Stimulated activated CD4-positive, alpha-beta T cell treated with anti-CD3 and anti-CD28 coated beads, Interleukin-4, amount 100 ng/mL, for 4 hours (primary cell): Measurements from ENCODE around the gene PRDM16.
"Not testable (repeated sequence)": the region's sequence is repeated elsewhere in the genome, so short reads cannot be mapped to it uniquely, and the experiment has no call there.

Experiments used
- DNase-seq, 2 experiments: peaks; one replicate each; pipeline ENCODE4 v3.0.0-alpha.2; 2020

Gene PRDM16

DNA sequence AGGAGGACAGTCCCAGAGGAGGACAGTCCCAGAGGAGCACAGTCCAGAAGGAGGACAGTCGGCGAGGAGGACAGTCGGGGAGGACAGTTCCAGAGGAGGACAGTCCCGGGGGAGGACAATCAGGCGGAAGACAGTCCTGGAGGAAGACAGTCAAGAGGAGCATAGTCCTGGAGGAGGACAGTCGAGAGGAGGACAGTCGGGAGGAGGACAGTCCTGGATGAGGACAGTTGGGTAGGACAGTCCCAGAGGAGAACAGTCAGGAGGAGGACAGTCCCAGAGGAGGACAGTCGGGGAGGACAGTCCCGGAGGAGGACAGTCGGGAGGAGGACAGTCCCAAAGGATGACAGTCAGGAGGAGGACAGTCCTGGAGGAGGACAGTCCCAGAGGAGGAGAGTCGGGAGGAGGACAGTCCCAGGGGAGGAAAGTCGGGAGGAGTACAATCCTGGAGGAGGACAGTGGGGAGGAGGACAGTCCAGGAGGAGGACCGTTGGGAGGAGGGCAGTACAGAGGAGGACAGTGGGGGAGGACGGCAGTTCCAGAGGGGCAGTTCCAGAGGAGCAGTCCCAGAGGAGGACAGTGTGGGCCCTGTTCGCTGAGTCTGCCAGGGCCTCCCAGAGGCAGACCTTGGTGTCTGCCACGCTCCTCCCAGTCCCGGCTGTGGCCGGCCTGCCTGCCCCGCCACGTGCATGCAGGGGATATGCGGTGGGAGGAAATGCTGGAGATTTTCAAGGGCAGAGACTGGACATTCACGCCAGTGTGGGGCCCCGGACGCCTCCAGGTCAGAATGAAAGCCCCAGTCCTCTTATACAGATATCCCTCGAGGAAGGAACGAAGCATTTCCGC lies 201.6 kb downstream of the PRDM16 start:
- no peak for DNase-seq

- DNase-seq, result no peak
Measured at GRCh38 chr1:3271866-3272265, 202.9 kb downstream of the PRDM16 start.

DNA sequence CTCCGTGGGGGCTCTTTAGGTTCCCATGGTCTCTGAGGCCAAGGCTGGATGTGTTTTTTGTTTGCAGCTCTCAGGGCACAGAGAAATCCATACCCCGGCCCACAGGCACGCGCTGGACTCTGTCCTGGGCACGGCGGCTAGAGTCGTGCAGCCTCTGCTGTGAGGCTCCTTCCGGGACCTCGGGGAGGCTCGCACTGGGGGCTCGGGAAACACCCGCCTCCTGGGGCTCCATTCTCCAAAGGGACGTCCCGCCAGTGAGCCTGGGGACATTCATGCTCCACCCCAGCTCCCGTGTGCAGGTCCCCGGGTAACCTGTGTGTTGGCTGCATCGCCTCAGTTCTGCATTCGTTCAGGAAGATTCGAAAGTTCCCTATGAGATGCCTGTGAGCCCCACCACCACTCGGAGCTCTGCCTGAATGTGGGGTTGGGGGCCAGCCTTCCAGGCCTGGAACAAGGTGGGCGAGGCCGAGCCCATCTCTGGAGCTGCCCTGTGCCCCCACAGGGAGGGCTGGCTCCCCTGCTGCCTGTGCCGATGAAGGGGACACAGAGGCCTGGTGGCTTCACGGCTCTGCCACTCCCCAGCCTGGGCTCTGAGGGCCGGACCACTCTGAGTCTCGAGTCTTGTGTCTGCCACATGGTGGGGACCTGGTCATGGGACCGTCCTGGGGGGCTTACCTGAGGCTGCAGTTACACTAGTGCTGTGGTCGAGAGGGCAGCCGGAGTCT lies 203.5 kb downstream of the PRDM16 start:
- no peak for DNase-seq

DNA sequence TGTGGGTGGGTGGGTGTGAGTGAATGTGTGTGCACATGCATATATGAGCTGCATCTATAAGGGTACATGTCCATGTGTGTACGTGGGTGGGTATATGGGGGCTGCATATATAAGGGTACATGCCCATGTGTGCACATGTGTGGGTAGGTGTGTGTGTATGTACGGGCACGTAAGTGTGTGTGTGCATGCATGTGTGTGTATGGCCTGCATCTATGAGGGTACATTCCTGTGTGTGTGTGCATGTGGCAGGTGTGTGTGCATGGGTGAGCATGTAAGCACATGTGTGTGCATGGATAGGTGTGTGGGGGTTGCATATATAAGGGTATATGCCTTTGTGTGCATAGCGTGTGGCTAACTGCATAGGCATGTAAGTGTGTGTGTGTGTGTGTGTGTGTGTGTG lies 204.4 kb downstream of the PRDM16 start:
- DNase-seq, result no peak

- no peak for DNase-seq
Measured at GRCh38 chr1:3274972-3275371, 206.0 kb downstream of the PRDM16 start.

DNA sequence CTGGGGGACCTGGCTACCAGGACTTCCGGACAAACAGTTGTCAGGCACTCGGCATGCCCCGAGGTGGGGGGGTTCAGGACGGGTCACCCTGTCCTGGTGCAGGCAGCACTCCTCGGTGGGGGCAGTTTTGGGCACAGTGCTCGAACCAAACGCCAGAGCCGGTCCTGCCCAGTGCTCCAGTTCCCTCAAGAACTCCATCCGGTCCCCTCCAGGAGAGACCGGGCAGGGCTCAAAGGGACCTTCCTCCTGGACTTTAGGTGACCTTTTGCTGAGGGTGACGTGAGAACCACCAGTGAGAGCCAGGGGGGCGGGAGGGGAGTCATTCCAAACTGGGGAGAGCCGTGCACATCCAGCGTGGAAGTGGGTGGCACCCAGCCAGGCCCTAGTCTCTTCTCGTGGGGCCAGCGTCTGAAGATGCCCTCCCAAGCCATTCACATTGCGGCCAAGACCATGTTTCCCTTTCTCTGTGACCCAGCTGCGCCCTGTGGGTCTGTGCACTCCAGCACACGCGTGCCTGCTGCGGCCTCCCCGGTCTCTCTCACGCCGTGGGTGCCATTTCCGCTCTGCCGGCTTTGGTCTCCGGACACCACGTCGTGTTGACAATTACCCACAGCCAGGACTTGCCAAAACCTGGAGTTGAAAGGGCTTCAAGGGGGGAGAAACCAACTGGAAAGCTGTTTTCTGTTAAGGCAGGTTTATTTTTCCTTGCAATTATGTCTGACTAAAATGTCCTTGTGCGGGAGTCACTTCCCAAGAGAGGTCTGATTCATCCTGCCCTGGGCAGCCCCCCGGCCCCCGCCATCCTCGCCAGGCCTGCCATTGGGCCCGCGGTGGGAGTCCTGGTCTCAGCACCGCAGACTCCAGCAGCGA lies 206.7 kb downstream of the PRDM16 start:
- no peak for DNase-seq

DNA sequence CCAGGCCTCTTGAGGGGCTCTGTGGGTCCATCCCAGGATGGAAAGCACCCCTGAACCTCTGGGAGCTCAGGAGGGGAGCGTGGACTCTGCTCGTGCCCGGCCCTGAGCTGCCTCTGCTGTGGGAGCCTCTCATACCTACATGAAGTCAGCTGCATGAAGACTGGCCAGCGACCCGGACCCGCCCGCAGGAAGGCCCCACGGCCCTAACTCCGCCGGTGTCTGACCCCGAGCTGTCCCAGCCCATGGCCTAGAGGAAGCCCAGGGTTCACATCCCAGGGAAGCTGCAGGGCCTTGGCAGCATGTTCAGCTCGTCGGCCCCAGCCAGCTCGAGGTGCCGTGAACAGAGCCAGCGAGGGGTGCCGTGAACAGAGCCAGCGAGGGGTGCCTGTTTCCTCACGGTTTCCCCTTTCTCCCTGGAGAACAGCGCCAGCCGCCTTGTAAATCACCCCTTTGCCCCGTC lies 207.4 kb downstream of the PRDM16 start:
- no peak for DNase-seq

GRCh38 chr1:3277011-3277471 lies 208.0 kb downstream of the PRDM16 start:
- no peak for DNase-seq

- no peak for DNase-seq
Measured at GRCh38 chr1:3277623-3278022, 208.6 kb downstream of the PRDM16 start.

GRCh38 chr1:3278416-3279181 lies 209.6 kb downstream of the PRDM16 start:
- DNase-seq, result no peak

GRCh38 chr1:3279182-3279470 lies 210.1 kb downstream of the PRDM16 start:
- DNase-seq, result no peak

DNA sequence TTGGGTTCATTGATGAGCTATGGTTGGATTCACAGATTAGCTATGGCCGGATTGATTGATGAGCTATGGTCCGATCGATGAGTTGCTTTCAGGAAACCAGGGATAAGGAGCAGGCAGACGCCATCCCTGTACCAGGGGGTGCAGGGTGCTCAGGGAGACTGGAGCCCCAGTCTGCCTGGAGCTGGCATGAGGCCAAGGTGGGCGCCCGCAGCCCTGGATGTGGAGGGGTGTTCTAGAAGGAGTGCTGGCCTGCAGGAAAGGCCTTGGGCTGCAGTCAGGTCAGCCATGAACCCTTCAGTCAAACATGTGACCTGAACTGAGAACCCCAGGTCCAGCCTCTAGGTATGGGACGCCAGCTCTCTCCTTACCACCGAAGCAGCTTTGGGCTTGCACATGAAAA lies 212.7 kb downstream of the PRDM16 start:
- no peak for DNase-seq

GRCh38 chr1:3282186-3282585 lies 213.2 kb downstream of the PRDM16 start:
- DNase-seq, result no peak

GRCh38 chr1:3282656-3283430 lies 213.8 kb downstream of the PRDM16 start:
- DNase-seq, result no peak

DNA sequence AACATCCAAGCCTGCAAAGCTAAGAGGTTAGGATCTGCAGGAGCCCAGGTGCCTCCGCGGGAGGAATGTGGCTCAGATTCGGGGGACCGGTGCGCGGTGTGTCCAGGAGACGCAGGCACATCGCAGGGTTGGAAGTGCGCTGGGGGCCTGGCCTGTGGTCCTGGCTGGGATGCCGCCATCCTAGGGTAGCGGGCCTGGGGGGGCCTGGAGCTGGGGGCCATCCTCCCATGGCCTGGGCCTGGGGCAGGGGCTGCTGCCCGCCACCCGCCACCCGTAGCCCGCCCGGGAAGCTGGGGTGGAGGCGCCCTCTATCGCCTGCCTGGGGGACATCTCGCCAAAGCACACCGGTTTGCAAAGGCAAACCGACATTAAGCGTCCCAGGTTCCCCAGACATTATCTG lies 214.8 kb downstream of the PRDM16 start:
- no peak for DNase-seq

- DNase-seq, result no peak
Measured at GRCh38 chr1:3284691-3285090, 215.7 kb downstream of the PRDM16 start.

- DNase-seq, result no peak
Measured at GRCh38 chr1:3285106-3285740, 216.2 kb downstream of the PRDM16 start.

DNA sequence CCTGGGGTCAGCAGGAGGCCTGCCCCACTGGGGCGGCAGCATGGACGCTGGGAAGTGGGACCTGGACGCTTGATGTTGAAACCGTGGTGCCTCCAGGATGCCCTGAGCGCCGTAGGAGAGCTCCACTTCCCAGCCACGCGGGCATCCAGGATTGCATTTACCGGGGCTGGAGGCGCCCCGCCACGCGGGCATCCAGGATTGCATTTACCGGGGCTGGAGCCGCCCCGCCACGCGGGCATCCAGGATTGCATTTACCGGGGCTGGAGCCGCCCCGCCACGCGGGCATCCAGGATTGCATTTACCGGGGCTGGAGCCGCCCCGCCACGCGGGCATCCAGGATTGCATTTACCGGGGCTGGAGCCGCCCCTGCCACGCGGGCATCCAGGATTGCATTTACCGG lies 218.1 kb downstream of the PRDM16 start:
- not testable (repeated sequence) for DNase-seq

- DNase-seq, result no peak
Measured at GRCh38 chr1:3287656-3288160, 218.7 kb downstream of the PRDM16 start.

GRCh38 chr1:3289502-3289901 lies 220.5 kb downstream of the PRDM16 start:
- no peak for DNase-seq

- no peak for DNase-seq
Measured at GRCh38 chr1:3290438-3290837, 221.4 kb downstream of the PRDM16 start.
